Prostate gland (tissue), 2 donors: Measurements from ENCODE around the gene PTPRCAP.

ENCODE experiments used
- CTCF ChIP-seq, 4 experiments: fragments of 200-600 bp in 2 of 4; fragments of 450-650 bp in 2 of 4; sonication (generic) in 2 of 4; IDR thresholded peaks; 1 replicate in 3 of 4; 2 replicates in 1 of 4; pipeline ENCODE4 v1.5.1; 2016 to 2019; ENCODE audit warnings: antibody characterized with exemption in 4 of 4, mild to moderate bottlenecking in 2 of 4, moderate library complexity in 2 of 4
- POLR2AphosphoS5 ChIP-seq: sonication (generic); formaldehyde crosslinking; IDR thresholded peaks from one replicate; pipeline ENCODE4 v1.6.1; 2017; ENCODE audit warnings: antibody characterized with exemption

GRCh38 chr11:67466962-67467771 is 29.7 kb upstream of the PTPRCAP start:
- TF ChIP-seq POLR2AphosphoS5 (no peak), CTCF (IDR thresholded peaks at IDR 0.05) (no peak)
